NCI-H2029 (cell line): ENCODE measurements around the gene PRR9.
"Not testable (repeated sequence)": the region's sequence is repeated elsewhere in the genome, so short reads cannot be mapped to it uniquely, and the experiment has no call there.

ENCODE experiments used
- DNase-seq: peaks from one replicate; lab custom pipeline; 2025; lab: John Stamatoyannopoulos, UW

The PRR9 gene

GRCh38 chr1:153229076-153229829 is 11.9 kb downstream of the PRR9 start:
- not testable (repeated sequence) for DNase-seq

- no peak for DNase-seq
Measured at GRCh38 chr1:153231363-153231762, 14.0 kb downstream of the PRR9 start.

GRCh38 chr1:153231785-153232184 is 14.4 kb downstream of the PRR9 start:
- no peak for DNase-seq

GRCh38 chr1:153232553-153232952 is 15.2 kb downstream of the PRR9 start:
- no peak for DNase-seq

- DNase-seq = no peak
Measured at GRCh38 chr1:153233448-153233847, 16.1 kb downstream of the PRR9 start.

- DNase-seq = no peak
Measured at GRCh38 chr1:153238527-153238926, 21.1 kb downstream of the PRR9 start.

GRCh38 chr1:153242160-153242559 is 24.8 kb downstream of the PRR9 start:
- DNase-seq = no peak

GRCh38 chr1:153245466-153245865 is 28.1 kb downstream of the PRR9 start:
- no peak for DNase-seq

GRCh38 chr1:153246018-153246417 is 28.6 kb downstream of the PRR9 start:
- DNase-seq = no peak

- no peak for DNase-seq
Measured at GRCh38 chr1:153246825-153247224, 29.4 kb downstream of the PRR9 start.

- no peak for DNase-seq
Measured at GRCh38 chr1:153248176-153248879, 30.9 kb downstream of the PRR9 start.

GRCh38 chr1:153250166-153250565 is 32.8 kb downstream of the PRR9 start:
- no peak for DNase-seq

- no peak for DNase-seq
Measured at GRCh38 chr1:153251087-153251486, 33.7 kb downstream of the PRR9 start.

- DNase-seq = no peak
Measured at GRCh38 chr1:153251562-153251961, 34.2 kb downstream of the PRR9 start.

- DNase-seq = no peak
Measured at GRCh38 chr1:153251988-153252387, 34.6 kb downstream of the PRR9 start.

GRCh38 chr1:153253076-153253475 is 35.7 kb downstream of the PRR9 start:
- DNase-seq = no peak

- DNase-seq = no peak
Measured at GRCh38 chr1:153253693-153254092, 36.3 kb downstream of the PRR9 start.

- DNase-seq = no peak
Measured at GRCh38 chr1:153259387-153259786, 42.0 kb downstream of the PRR9 start, which contains the start of gene LORICRIN. LORICRIN (plus strand) TSS chr1:153259687; CDS start chr1:153260950, 1,263 bp downstream.

GRCh38 chr1:153260585-153261280 is 43.3 kb downstream of the PRR9 start:
- DNase-seq = no peak

GRCh38 chr1:153261281-153262069 is 44.1 kb downstream of the PRR9 start:
- DNase-seq = no peak

- DNase-seq = no peak
Measured at GRCh38 chr1:153262070-153262366, 44.6 kb downstream of the PRR9 start.

- DNase-seq = no peak
Measured at GRCh38 chr1:153262462-153263157, 45.2 kb downstream of the PRR9 start.
